Measurements from ENCODE around the gene BRI3BP. TPM values are rescaled to one million over a fixed set of nuclear protein-coding genes. Genes with fewer than 3 reads are reported as not detected.

BRI3BP gene, protein sequence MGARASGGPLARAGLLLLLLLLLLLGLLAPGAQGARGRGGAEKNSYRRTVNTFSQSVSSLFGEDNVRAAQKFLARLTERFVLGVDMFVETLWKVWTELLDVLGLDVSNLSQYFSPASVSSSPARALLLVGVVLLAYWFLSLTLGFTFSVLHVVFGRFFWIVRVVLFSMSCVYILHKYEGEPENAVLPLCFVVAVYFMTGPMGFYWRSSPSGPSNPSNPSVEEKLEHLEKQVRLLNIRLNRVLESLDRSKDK
- 10 to 100 TPM in 2 of 8 experiments, 1 to 10 TPM in 6; 2.4 to 16.0 (median 4.2) TPM for total RNA-seq

DNA sequence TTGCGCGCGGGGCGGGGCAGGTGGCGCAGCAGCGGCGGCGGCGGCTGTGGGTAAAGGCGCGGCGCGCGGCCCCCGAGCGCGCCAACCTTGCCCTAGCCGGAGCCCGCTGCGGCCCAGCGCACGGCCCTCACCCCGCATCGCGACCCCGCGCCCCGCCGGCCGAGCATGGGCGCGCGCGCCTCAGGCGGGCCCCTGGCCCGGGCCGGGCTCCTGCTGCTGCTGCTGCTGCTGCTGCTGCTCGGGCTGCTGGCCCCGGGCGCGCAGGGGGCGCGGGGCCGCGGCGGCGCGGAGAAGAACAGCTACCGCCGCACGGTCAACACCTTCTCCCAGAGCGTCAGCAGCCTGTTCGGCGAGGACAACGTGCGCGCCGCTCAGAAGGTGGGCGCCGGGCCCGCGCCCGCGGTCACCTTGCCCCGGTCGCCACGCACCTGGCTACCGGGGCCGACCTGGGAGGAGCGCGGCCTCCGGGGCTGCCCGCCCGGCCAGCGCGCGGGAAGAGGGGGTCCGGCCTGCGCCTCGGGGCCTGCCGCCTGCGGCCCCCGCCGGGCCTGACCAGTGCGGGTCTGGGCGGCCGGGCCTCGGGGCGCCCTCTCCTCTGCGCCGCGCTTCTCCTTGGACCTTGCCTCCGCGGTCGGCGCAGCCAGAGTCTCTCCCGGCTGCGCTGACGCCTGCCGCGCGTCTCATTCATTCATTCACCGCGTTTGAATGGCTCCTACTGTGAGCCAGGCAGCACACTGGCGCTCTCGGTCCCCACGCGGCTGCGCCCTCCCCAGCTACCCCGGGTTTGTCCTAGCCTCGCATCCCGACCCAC lies at the start of gene BRI3BP:
TSS of gene BRI3BP (plus strand) at position 20 of the 811 bp plus-strand sequence. CDS start at position 166, 146 bp downstream.
- Histone ChIP-seq H3K27ac (no peak within 1 kb of the TSS), H3K4me3 (peak within 1 kb of the TSS; percentile 59 to 80 (median 71)), H3K4me1 (replicated peaks in 1 of 2) (peaks cover 0 to 8% of the 10 kb centered on the region in 2 donors)
- WGBS, 10 experiments = 0% methylated on average over 3 of the region's 112 CpGs; no CpG with 5 or more reads in 9 of the 10 experiments
- in situ Hi-C loops (cut with MboI; ENCODE audit: low pct_unique_long_range_greater_than_20kb in 2 of 9, low sequenced_read_pairs in 9 of 9, unreplicated experiment in 9 of 9) = no loop called here
- peak; percentile 65 to 79 (median 72) for ATAC-seq (replicated peaks in 6 of 8)

DNA sequence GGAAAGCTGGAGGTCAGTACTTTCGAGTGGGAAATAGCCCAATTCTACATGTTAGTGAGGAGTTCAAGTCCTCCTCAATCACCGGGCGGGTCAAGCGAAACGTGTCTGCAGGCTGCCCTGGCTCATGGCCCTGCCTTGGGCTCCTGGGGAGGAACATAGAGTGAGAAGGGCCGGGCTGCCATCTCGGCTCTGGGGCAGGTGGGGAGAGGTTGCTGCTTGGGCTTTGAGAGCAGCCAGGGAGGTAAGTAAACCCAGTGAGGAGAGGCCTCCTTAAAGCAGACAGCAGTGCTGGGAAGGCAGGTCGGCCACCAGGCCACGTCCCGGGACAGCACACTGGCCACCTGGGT lies 47.0 kb upstream of the BRI3BP start:
- 60 to 100% (median 83%) methylated on average over 1 to 5 of the region's 10 CpGs; no CpG with 5 or more reads in 6 of the 10 experiments for WGBS, 10 experiments
- no peak overlapping the region for H3K4me3 ChIP-seq
- H3K27ac ChIP-seq = no peak overlapping the region
- H3K4me1 ChIP-seq (replicated peaks in 1 of 2) = no peaks in the 10 kb centered on the region
- no peak for ATAC-seq (replicated peaks in 6 of 8)
- in situ Hi-C loops (cut with MboI; ENCODE audit: low pct_unique_long_range_greater_than_20kb in 2 of 9, low sequenced_read_pairs in 9 of 9, unreplicated experiment in 9 of 9) = no loop called here

DNA sequence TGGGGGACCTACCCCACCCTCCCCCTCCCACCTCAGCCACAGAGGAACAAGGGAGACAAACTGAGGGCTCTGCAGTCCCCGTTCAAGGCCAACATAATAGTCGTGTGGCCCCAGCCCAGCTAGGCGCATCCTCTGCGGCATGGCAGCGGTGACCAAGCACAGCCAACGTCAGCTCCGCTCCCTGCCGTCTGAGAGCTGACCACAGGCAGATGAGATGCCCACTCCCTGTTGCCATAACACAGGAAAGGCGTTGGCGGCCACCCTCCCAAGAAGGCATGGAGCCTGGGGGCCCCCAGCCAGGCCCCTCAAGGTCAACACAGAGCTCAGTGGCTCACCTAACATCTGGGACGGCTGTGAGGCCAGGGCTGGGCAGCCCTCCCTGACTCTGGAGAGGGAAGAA lies 46.4 kb upstream of the BRI3BP start:
- no peak for ATAC-seq (replicated peaks in 6 of 8)
- WGBS, 10 experiments = 93 to 100% methylated on average over 3 to 5 of the region's 11 CpGs; no CpG with 5 or more reads in 8 of the 10 experiments

DNA sequence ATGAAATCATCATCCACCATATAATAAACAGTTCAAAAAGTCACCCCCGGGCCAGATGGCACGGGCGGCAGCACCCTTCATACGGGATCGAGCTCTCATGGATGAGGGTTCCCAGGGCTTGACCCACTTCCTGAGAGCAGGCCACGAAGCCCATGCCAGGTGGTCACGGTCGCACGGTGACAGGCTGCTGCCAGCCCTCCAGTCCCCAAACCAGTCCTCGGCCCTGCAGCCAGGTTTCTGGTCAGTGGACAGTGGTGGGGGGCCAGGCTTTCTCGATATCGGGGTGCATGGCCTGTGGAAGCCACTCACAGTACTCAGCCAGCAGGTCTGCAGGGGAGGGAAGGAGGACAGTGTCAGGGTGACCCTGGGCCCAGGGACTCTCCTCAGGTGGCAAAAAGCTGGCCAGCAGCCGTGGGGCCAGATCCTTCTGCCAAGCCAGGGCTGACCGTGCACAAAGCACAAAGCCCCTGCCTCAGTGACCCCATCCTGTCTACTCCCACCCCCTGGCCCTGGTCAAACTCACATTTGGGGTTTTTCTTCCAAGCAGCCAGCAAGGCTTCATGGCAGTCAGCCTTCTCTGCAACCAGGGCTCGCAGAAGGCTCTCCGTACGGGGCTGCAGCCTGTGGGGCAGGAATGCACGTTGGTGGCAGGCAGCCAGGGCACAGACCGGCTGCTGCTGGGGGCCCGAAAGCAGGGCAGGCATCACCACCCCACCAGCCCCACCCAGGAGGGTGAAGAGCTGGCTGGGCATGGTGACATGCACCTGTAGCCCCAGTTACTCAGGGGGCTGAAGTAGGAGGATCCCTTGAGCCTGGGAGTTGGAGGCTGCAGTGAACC lies 45.7 kb upstream of the BRI3BP start:
- Histone ChIP-seq H3K4me1 (replicated peaks in 1 of 2) (no peaks in the 10 kb centered on the region), H3K27ac (no peak overlapping the region), H3K4me3 (no peak overlapping the region)
- in situ Hi-C loops (cut with MboI; ENCODE audit: low pct_unique_long_range_greater_than_20kb in 2 of 9, low sequenced_read_pairs in 9 of 9, unreplicated experiment in 9 of 9) = no loop called here
- WGBS, 10 experiments = 89 to 100% (median 93%) methylated on average over 1 to 7 of the region's 20 CpGs; no CpG with 5 or more reads in 6 of the 10 experiments
- no peak for ATAC-seq (replicated peaks in 6 of 8)

More for the DNA sequence above, 46.4 kb upstream of the BRI3BP start:
- Histone ChIP-seq H3K27ac (no peak overlapping the region), H3K4me1 (replicated peaks in 1 of 2) (no peaks in the 10 kb centered on the region), H3K4me3 (no peak overlapping the region)
- in situ Hi-C loops (cut with MboI; ENCODE audit: low pct_unique_long_range_greater_than_20kb in 2 of 9, low sequenced_read_pairs in 9 of 9, unreplicated experiment in 9 of 9) = no loop called here

DNA sequence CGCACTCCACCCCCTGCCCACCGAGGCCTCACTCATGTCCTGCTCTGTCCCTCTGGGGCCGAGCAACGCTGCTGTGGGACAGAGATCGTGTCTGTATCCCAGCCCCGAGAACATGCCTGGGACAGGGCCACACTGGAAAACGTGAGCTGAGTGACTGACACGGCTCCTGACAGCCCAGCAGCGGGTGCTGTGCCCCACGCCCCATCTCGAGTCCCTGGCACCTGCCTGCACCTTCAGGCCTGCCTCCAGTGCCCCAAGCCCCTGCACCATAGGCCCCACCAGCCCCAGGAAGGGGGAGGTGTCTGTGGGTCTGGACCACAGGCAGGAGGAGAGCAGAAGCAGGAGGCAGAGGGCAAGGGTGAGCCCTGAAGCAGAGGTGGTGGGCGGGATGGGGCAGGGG lies 44.4 kb upstream of the BRI3BP start:
- 80 to 100% methylated on average over 1 to 2 of the region's 12 CpGs; no CpG with 5 or more reads in 8 of the 10 experiments for WGBS, 10 experiments
- no peak overlapping the region for H3K4me3 ChIP-seq
- H3K27ac ChIP-seq = no peak overlapping the region
- H3K4me1 ChIP-seq (replicated peaks in 1 of 2) = no peaks in the 10 kb centered on the region
- in situ Hi-C loops (cut with MboI; ENCODE audit: low pct_unique_long_range_greater_than_20kb in 2 of 9, low sequenced_read_pairs in 9 of 9, unreplicated experiment in 9 of 9) = no loop called here
- no peak for ATAC-seq (replicated peaks in 6 of 8)

DNA sequence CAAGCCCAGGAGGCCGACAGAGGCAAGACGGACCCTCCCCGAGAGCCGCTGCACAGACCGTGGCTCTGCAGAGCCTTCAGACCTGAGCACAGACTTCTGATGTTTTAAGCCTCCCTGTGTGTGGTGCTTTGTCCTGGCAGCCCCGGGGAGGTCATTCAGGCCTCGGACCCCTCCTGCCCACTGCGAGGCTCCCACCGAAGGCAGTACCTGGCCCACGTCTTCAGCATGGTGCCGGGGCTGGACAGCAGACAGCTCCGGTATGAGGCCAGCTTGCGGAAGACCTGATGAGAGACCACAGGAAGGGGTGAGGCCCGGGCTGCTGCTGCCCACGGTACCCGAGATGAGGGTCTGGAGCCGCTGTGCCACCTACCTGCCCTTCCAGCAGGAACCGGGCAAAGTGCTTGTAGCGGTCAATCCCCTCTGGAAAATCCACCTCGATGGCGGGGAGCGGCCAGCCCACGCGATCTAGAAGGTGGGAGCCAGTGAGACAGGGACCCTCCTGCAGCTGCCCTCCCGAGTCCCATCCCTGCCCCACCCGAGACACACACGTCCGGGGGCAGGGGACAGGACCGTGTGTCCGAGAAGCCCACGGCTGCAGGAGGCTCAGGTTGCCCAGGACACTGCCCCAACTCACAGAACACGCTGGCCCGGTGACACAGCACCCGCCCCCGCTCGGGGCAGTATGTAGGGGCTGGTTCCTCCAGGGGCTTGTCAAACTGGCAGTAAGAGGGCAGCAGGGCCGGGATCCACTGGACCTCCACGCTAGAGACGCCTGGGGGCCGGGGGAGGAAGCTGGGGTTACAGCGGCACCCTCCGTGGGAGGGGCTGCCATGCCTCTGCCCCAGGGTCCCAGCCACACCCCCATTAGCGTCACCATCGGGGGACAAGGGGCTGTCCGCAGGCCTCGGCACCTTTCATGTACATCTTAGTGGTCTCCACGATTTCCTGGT lies 43.4 kb upstream of the BRI3BP start:
- Histone ChIP-seq H3K27ac (no peak overlapping the region), H3K4me3 (no peak overlapping the region), H3K4me1 (replicated peaks in 1 of 2) (no peaks in the 10 kb centered on the region)
- in situ Hi-C loops (cut with MboI; ENCODE audit: low pct_unique_long_range_greater_than_20kb in 2 of 9, low sequenced_read_pairs in 9 of 9, unreplicated experiment in 9 of 9) = no loop called here
- 50 to 100% (median 97%) methylated on average over 1 to 9 of the region's 47 CpGs; no CpG with 5 or more reads in 4 of the 10 experiments for WGBS, 10 experiments
- ATAC-seq (replicated peaks in 6 of 8) = no peak

DNA sequence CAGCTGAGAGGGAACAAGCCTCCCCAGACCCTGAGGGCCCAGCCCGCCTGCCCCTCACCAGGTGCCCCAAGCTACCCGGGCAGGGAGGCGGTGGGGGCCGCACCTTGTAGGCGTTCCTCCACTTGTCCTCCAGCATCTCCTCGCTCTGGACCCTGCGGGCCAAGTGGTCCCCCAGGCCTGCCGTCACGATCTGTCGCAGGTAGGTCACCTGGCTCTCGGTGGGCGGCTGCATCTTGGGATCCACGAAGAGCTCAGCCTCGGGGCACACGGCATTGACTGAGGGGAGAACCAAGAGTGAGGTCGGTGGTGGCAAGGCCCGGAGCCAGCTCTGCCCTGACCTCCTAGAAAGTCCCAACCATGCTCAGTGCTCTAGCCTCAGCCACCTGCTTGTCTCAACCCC lies 41.1 kb upstream of the BRI3BP start:
- H3K4me3 ChIP-seq = no peak overlapping the region
- H3K27ac ChIP-seq = no peak overlapping the region
- in situ Hi-C loops (cut with MboI; ENCODE audit: low pct_unique_long_range_greater_than_20kb in 2 of 9, low sequenced_read_pairs in 9 of 9, unreplicated experiment in 9 of 9) = no loop called here
- WGBS, 10 experiments = 80 to 94% (median 92%) methylated on average over 1 to 7 of the region's 17 CpGs; no CpG with 5 or more reads in 7 of the 10 experiments
- no peak for ATAC-seq (replicated peaks in 6 of 8)
- H3K4me1 ChIP-seq (replicated peaks in 1 of 2) = no peaks in the 10 kb centered on the region

DNA sequence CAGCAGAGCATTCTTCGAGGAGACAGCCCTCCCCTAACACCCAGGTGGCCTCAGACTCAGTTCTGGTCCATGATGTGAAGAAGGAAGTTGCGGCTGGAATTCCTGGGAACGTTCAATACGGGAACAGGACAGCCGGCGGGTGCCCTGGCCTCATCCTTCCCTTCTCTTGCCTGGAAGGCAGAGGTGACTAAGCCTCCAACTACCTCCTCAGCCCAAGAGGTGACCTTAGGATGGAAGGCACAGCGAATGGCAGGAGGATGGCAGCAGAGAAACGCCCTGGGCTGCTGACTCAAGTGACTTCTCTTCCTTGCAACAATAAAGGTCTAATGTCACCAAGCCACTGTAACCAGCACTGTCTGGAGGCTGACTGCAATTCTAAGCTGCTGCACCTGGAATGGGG lies 40.6 kb upstream of the BRI3BP start:
- Histone ChIP-seq H3K4me3 (no peak overlapping the region), H3K4me1 (replicated peaks in 1 of 2) (no peaks in the 10 kb centered on the region), H3K27ac (no peak overlapping the region)
- 80 to 100% methylated on average over 1 to 3 of the region's 8 CpGs; no CpG with 5 or more reads in 8 of the 10 experiments for WGBS, 10 experiments
- no peak for ATAC-seq (replicated peaks in 6 of 8)
- in situ Hi-C loops (cut with MboI; ENCODE audit: low pct_unique_long_range_greater_than_20kb in 2 of 9, low sequenced_read_pairs in 9 of 9, unreplicated experiment in 9 of 9) = no loop called here

DNA sequence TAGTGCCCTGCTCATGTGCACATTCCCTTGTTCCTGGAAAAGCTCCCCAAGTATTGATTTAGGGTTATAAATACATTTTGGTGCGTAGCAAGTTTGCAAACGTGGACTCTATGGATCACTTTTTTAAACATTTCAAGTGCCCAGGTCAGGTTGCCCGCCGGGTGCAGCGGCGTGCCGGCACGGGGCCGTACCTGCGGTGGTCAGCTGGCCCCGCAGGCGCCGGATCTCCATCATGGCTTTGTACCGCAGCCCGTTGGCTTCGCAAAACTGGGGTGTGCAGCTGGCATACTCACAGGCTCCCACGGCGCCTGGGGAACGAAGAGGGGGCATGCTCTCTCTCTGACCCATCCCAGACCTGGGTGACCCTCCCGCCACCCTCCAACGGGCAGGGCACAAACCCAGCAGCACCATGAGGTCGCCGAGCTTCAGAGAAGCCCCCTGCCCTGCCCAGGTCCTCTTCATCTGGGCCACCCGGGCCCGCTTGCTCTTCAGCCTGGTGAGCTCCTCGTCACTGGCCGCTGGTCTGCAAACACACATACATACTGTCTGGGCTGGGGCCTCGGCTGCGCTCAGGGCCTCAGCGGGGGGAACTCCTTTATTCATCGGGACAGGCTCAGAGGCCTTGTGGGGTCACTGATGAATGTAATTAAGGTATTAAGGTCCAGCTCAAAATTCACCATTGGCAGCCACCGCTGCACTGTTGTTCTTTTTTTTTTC lies 39.6 kb upstream of the BRI3BP start:
- ATAC-seq (replicated peaks in 6 of 8) = no peak
- Histone ChIP-seq H3K27ac (no peak overlapping the region), H3K4me3 (no peak overlapping the region), H3K4me1 (replicated peaks in 1 of 2) (no peaks in the 10 kb centered on the region)
- in situ Hi-C loops (cut with MboI; ENCODE audit: low pct_unique_long_range_greater_than_20kb in 2 of 9, low sequenced_read_pairs in 9 of 9, unreplicated experiment in 9 of 9) = no loop called here
- WGBS, 10 experiments = 89 to 94% (median 90%) methylated on average over 6 to 10 of the region's 32 CpGs; no CpG with 5 or more reads in 7 of the 10 experiments

DNA sequence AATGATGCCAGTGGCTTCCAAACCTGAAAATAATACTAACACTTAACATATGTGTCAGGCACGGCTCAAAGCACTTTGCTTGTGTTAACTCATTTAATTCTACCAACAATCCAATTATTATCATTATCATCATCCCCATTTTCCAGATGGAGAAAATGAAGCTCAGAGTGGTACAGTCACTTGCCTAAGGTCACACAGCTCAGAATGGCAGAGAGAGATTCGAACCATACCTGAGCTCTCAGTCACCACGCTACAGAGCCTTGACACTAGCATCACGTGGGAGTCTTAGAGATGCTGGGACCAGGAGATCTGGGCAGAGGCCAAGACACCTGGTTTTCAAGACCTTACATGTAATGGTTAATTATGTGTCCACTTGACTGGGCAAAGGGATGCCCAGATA lies 38.7 kb upstream of the BRI3BP start:
- WGBS, 10 experiments = 83 to 100% (median 98%) methylated on average over 1 to 4 of the region's 4 CpGs; no CpG with 5 or more reads in 4 of the 10 experiments
- H3K4me3 ChIP-seq = no peak overlapping the region
- no peak for ATAC-seq (replicated peaks in 6 of 8)
- no peaks in the 10 kb centered on the region for H3K4me1 ChIP-seq (replicated peaks in 1 of 2)
- in situ Hi-C loops (cut with MboI; ENCODE audit: low pct_unique_long_range_greater_than_20kb in 2 of 9, low sequenced_read_pairs in 9 of 9, unreplicated experiment in 9 of 9) = no loop called here
- H3K27ac ChIP-seq = no peak overlapping the region

DNA sequence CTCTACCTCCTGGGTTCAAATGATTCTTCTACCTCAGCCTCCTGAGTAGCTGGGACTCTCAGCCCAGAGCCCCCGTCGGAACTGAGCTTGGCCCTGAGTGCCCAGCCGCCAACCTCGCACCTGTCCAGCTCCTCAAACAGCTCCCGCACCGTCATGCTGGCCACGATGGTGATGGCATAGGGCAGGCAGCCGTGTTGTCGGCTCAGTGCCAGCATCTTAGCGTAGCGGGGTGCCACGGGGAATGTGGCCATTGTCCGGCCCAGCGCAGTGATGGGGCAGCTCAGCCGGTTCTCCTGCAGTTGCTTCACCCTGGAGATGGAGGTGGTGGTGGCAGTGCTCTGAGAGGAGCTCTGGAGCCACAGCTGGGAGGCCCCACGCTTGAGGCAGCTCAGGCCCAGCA lies 36.9 kb upstream of the BRI3BP start:
- Histone ChIP-seq H3K4me3 (no peak overlapping the region), H3K4me1 (replicated peaks in 1 of 2) (no peaks in the 10 kb centered on the region), H3K27ac (no peak overlapping the region)
- 80 to 100% (median 98%) methylated on average over 1 to 9 of the region's 16 CpGs; no CpG with 5 or more reads in 5 of the 10 experiments for WGBS, 10 experiments
- peak in 1 of 8 experiments; percentile 15 for ATAC-seq (replicated peaks in 6 of 8)
- in situ Hi-C loops (cut with MboI; ENCODE audit: low pct_unique_long_range_greater_than_20kb in 2 of 9, low sequenced_read_pairs in 9 of 9, unreplicated experiment in 9 of 9) = no loop called here

Measured in motor neuron (in vitro differentiated cells).